H4 (cell line): Measurements from ENCODE around the gene CDH13. TPM values are rescaled to one million over a fixed set of nuclear protein-coding genes. Genes with fewer than 3 reads are reported as not detected.

Experiments used
- DNase-seq: peaks from one replicate; pipeline ENCODE4 v3.0.0-alpha.2; 2015; ENCODE audit warnings: low spot score
- total RNA-seq: library from RNA; depleted of rRNA; stranded (reverse); fragments of >200 nt; shearing (Covaris generic); gene quantifications from 2 replicates; pipeline ENCODE4 v1.2.3, GENCODE V29; 2014

CDH13 gene
- total RNA-seq, 1 experiment from 2014 or later = not detected

DNA sequence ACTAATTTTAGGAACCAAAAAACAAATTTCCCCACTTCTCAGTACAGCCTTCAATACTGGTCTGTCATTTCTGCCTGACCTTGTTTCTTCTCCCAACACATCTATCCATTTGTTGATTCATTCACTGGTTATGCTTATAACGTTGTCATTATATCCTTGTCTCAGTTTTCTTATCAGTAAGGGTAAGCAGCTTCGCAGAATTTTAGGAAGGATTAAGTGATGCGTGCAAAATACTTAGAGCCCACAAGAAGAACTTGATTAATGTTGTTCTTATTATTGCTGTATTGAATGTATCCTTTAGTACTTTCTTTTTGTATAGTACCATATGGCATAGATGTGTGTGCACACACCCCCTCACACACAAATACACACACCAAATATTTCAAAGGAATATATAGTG is 777.5 kb downstream of the CDH13 start:
- DNase-seq = no peak

DNA sequence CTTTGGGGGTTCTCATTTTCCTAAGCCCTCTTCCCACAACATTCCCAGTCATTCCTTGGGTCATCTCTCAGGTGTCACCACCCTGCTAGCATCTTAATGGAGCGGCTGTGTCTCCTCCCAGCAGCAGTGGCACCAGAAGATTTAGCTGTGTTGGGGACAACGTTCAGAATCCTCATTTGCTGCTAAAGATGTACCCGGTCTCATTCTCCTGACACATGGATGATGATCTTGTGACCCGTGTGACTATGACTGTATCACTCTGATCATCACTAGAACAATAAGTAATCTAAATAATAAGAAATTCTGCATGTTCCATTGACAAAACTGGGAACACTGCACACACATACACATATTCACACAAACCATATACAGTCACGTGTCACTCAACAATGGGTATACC is 781.2 kb downstream of the CDH13 start:
- DNase-seq = no peak

DNA sequence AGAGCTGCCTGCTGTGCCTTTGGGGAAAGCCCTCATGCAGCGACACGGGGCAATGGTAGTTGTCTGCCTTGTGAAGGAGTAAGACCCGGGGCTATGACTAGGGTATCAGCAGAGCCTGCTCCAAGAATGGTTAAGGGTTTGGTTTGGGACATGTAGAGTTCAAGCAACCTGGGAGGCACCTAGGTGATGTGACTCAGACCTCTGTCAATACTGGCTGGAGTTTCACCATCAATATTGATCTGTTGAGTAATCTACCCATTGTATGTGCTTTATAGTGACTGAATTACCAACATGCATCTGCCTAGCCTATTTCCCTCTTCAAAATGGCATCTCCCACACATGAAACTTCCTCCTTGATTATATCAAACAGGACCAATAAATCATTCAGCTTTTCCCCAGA is 782.6 kb downstream of the CDH13 start:
- DNase-seq = no peak

DNA sequence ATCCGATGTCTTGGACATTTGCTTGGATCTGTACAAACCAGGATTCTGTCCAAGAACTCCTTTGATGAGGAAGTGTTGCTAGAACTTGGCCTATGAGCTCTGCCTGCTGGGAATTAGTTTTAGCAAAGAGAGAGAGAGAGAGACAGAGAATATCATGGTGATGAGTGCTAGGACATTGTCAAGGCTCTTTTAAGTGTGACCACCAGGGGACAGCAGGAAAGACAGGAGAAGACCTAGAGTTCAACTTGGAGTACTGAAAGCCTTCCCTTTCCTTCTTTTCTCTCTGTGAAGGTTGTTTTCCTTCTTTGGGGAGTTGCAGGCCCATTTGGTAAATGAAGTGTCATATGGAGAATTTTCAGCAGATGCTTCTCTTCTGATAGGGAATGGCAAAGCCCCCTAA is 791.8 kb downstream of the CDH13 start:
- DNase-seq = no peak

DNA sequence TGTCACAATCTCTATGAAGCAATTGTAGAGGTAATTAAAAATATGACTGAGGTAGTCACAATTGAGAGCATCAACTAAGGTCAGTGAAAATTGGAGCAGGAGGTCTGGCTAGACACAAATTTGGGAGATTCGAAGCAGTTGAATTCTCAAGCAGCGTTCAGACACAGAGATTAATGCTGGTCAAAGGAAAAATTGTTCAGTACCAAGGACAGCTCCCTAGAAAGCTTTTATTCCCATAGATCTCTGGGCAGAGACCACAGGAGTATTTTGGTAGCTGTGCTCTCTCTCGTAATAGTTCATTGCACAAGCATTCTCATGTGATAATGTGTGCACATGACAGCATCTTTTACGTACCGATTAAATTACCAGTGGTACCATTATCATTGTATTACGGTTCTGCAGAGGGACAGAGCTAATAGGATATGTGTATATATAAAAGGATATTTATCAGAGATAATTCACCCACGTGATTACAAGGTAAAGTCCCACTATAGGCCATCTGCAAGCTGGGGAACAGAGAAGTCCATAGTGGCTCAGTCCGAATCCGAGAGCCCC is 793.5 kb downstream of the CDH13 start:
- peak; percentile 18 for DNase-seq

DNA sequence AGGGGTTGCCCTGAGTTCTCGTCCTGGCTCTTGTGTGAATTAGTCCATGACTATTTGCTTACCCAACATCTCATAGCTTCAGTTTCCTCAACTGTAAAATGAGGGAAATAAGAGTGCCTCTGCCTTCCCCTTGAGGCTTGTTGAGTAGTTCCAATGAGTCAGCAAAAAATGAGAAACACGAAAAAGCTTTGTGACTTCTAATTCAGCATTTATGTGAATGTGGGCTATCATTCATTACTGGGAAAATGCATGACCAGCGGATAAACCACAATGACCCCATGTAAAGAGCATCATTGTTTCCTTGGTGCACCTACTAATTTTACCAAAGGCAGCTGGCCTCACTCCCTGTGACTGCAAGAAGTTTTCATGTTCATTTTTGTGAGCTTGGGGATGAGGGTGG is 806.4 kb downstream of the CDH13 start:
- no peak for DNase-seq

DNA sequence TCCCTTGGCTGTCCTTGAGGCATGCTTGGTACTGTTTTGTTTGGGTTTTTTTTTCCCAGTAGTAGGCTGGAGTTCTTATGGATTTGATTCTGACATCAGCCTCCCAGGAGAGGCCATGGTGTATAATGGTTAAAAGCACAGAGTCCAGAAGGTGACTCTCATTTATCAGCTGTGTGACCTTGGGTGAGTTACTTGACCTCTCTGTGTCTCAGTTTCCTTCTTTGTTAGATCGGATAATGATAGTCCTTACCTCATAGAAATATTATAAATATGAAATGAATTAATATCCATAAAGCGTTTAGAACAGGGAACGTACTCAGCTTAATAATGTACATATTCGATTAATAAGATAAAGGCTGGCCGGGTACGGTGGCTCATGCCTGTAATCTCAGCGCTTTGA is 810.3 kb downstream of the CDH13 start:
- DNase-seq = no peak

DNA sequence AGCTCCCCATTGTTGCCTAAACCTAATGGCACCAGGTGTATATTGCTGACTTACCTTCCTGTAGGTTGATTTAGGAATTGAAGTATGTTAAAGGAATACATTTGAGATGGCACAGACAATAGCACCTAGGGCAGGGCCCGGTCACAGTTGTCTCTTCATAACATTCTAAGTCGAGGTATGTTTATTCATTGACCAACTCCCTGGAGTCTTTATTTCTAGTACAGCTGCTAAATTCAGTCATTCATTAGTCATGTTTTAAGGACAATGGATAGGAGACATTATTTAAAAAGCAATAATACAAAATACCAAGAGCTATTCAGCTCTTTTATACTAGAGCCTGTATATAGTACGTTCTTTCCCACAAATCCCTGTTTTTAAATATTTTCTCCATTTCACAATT is 811.6 kb downstream of the CDH13 start:
- no peak for DNase-seq

DNA sequence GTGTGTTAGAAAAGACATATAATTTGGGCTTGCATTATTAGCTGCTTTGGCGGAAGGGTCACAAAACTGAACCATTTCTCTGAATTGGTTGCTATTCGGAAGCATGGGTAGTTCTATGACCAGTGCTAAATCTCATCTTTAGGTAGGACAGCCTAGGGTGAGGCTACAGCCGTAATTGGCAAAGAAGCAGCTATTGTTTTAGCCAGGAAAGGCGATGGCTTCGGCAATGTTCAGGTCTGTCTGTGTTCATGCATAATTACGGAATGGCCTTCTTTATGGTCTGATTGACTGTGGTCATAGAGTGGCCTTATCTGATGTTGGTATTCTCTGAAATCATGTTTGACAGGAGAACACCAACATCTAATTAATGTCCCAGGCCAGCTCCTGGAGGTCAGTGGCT is 812.6 kb downstream of the CDH13 start:
- no peak for DNase-seq

DNA sequence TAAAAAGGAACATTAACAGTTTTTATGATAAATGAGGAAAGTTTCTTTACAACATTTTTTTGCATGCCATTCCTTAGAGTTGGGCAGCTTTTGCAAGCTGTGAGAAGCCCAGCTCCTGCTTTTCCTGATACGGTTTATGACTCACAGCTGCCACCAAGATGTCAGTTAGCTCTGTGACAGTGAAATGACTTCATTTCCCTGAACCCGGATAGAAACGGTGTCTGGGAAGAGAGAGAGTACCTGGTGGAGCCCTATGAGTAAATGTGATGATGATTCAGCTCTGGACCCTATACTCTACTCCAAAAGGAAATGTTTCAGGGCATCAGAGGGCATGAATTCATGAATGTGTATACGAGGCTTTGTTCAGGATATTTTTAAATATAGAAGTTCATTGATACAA is 814.7 kb downstream of the CDH13 start:
- no peak for DNase-seq

DNA sequence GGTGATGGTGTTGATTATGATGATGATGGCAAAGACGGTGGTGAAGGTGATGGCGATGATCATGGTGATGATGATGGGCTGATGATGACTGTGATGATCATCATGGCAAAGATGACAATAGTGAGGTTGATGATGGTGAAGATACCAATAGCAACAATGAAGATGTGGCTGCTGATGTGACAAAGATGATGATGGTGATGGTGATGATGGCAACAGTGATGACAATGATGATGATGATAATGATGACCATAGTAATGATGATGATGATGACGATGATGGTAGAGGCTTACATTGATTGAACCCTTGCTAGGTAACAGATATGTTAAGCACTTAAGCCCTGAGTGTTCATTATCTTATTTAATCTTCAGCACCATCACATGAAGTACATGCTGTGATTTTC is 817.2 kb downstream of the CDH13 start:
- DNase-seq = no peak

DNA sequence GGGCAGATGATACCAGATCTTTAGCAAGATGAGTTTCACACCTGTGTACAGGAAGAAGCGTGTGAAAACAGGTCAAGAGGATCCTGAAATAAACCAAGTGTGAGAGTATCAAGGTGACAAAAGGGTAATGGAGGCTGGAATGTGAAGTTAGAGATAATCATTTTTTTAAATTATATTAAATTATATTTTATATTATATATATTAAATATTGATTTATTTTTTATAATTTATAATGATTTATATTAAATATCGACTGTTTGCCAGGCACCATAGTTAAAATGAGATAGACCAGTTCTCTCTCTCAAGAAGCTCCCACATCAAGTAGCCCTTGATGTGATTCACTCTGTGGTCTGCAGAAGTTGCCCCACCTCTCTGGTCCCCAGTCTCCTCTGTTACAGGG is 820.8 kb downstream of the CDH13 start:
- DNase-seq = no peak

DNA sequence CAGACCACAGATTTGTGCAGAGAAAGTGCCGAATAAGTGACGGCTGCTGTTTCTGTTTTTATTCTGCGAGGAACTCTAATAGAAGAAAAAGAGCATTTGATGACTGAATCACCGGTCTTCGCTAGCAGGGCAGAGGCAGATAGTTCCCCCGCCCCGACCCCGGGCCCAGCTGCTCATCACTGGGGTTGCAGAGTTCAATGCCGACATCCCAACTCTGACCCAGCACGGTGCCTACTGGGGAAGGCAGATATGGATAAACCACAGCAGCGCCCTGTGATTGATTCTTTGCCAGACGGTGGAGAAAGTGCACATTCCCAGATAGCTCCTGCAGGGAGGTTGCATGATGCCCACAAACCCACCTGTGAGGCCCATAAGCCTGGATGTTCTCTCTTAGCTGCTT is 823.1 kb downstream of the CDH13 start:
- no peak for DNase-seq

DNA sequence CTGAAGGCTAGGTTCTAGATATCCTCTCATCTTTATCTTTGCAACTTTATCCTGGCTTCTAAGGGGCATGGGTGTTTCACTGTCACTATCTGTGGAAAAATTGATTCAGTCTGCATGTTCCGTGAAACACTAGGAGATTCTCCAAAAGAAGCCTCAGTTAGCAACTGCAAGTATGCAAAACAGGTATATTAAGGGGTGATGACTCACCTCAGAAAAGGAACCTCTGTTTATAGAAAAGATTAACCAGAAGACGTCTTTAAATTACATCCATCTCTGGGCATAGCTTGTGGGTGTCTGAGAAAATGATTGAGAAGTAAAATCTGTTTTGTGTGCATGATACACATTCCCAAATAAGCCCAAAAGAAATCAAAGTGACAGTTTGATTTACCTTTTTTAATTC is 827.2 kb downstream of the CDH13 start:
- no peak for DNase-seq

DNA sequence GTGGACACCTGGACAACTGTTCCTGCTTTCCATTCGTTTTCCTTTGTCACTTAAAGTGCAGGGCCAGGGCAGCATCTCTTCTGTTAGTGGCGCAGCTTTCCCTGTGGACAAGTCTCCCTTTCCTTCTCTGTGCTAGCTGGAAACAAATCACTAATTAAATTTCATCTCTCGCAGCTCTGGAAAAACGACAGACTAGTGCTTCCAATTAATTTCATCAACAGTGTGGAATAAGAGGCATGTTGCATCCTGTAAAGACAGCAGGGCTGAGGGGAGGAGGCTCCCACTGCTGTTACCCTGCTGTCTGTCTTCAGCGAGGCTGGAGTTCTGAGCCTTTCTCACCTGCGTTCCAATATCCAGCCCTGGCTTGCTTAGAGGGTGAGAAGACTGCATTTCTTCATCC is 828.9 kb downstream of the CDH13 start:
- DNase-seq = no peak

DNA sequence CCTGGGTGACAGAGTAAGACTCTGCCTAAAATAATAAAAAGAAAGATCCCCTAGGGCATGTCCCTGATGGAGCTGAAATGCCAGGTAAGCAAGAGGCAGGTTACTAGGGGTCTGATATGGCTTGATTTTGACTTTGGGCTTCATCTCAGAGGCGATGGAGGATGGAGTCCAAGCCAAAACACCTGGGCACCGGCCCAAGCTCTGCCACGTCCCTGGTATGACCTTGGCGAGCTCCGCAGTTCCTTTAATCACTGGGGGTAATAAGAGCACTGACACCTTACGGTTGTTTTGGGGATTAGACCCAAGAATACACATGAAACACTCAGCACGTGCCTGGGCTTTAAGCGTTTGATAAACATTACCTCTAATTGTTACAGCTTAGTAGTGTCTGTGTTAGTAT is 830.2 kb downstream of the CDH13 start:
- no peak for DNase-seq

DNA sequence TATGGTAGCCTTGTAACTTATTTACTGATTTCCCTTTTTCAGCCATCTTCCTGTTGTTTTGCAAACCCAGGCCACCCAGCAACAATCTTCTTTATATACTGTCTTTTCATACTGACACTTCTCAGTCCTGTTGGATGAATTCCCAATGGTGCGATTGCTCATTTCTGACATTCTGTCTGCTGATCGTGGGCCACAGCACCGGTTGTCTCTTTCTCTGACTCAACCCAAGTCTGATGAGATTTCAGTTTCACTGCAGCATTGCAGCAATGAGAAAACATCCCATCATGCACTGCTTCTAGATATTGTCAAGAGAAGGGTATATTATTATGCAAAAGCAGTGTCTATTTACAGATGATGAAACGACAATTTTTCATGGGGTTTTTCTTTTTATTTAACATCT is 831.8 kb downstream of the CDH13 start:
- no peak for DNase-seq

DNA sequence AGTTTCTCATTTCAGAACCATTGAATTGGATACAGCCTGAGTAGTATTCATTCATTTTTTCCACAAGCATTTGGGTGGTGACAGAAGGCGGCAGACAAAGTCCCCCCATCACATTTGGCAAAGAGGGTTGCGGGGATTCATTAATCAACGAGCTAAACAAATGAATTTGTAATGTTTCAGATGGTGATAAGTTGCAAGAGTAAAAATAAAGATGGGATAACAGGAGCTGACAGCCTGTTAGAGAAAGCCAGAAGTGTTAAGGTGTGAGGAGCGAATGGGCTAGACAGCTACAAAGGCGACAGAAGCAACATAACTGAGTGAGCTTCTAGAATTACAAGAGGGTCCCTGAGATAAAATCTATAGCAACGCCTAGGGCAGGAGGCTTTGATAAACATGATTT is 838.2 kb downstream of the CDH13 start:
- DNase-seq = no peak

DNA sequence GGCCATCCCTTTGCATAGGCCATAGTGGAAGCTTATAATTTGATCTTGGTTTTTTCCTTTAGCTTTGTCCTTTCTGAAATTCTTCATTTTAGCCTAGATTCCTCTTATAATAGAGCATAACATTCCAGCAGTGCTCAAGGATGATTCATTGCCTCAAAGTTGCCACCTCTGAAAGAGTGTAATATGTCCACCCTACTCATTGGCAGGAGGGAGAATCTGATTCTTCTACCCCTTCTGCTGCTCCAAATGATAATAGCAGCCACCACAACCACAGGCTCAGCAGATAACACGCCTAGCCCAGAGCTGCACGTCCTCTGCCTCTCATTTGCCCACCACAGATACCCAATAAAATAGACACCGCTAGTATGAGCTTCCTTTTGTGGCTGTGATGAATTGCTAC is 843.6 kb downstream of the CDH13 start:
- no peak for DNase-seq

DNA sequence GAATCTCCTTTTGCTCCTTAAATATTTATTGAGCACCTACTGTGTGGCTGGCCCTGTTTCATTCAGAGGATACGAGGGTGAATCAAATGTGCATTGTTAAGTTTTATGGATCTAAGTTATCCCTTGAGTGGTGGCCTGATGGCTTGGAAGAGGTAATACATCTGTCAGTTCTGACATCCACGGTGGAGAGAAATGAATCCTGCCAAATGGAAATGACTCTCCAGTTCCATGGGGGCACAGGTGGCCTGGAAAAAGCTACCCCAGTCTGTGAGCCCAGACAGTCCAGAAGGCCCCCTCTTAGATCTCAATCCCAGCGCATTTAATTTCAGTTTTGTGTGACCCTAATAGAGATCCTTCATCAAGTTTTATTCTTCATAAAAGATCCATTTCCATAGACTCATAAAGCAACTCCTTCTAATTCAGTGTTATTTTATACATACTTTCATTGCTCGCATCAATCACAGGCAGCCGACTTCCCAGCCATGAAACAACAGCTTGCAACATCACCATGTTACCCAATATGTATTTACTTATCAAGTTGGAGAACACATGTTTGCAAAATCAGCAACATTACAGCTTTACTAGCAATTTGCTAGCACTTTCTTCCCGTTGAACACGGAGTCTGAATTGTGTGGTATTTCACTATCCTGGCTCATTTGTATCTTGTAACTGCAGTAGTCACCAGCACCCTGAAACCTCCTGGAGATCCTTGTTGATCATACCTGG is 846.2 kb downstream of the CDH13 start:
- no peak for DNase-seq

DNA sequence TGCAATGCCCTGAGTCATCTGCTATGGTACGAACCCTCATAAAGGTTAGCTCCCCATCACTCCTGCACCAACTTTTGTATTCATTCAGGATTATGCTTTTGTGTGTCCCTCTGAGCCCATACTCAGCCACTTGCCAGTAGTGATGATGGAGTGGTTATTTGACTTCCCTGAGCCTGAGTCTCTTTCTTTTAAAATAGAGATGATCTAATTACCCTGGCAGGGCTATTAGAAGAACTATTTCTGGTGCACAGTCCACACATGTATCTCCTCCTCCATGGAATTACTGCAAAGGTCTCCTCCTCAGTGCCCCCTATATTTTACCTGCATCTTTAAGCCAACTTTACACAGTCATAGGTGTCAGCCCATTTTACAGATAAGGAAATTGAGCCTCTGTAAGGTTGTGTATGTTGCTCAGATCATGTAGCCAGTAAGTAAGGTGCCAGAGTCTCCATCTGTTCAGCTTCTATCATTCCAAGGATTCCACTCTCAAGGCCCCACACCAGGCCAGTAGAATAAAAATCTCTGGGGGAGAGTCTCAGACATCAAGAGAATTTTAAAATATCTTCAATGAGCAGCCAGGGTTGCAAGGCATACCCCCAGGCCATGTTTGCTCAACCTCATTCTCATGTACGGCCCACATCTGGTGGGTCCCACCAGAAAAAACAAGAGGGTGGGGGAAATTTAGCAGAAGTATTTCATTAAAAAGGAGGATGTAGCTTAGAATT is 847.3 kb downstream of the CDH13 start:
- no peak for DNase-seq

DNA sequence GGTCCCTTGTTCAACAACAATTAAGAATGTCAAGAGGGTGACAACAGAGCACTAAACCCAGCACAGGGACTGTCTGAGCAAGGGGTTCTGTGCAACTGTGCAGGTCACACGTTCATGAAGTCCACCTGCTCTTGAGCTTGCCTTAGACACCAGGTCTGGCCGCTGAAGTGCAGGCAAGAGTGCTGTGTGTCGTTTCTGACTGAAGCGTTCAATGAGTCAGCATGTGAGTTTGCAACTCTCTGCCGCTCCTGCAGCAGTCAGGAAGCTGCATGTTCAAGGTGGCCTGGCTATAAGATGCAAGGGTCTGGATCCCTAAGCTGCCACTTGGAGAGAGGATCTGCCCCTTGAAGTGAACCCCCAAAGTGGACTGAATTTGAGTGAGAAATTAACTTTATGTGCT is 848.3 kb downstream of the CDH13 start:
- peak; percentile 17 for DNase-seq

DNA sequence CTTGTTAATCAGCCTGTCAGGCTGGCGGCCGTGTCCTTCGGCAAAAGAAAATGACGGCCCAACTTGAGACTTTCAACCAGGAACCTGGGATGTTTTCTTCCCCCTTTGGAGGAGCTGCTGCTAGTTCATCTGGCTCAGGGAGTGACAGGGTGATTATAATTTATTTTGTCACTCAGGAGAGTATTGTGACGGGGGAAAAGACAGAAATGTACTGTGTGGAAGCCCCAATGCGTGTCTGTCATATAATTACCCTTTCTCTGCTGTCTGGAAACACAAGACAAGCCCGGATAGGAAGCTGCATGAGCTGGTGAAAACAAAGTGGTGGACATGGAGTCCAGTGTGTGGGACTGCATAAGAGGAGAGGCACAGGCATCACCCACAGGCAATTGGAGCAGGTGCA is 854.8 kb downstream of the CDH13 start:
- DNase-seq = no peak
